ENCODE measurements around the gene ATF6. TPM values are rescaled to one million over a fixed set of nuclear protein-coding genes. Genes with fewer than 3 reads are reported as not detected.

The ATF6 gene
- total RNA-seq, 1 donor from 2014 or later, result 38.2 TPM

- Mint-ChIP-seq H3K27ac (ENCODE audit: unreplicated experiment) (no peak overlapping the region), H3K4me3 (ENCODE audit: unreplicated experiment) (no peak overlapping the region), H3K36me3 (ENCODE audit: low read depth, unreplicated experiment) (no peaks in the 10 kb centered on the region), H3K4me1 (ENCODE audit: unreplicated experiment) (no peaks in the 10 kb centered on the region), H3K27me3 (ENCODE audit: unreplicated experiment) (no peaks in the 10 kb centered on the region), H3K9me3 (ENCODE audit: unreplicated experiment) (no peaks in the 10 kb centered on the region)
- no peak for DNase-seq (ENCODE audit: low spot score)
- no peak for TF ChIP-seq CTCF (IDR thresholded peaks at IDR 0.05; ENCODE audit: unreplicated experiment)
These were observed 113.1 kb downstream of the ATF6 start for GRCh38 chr1:161879261-161879660.

DNA sequence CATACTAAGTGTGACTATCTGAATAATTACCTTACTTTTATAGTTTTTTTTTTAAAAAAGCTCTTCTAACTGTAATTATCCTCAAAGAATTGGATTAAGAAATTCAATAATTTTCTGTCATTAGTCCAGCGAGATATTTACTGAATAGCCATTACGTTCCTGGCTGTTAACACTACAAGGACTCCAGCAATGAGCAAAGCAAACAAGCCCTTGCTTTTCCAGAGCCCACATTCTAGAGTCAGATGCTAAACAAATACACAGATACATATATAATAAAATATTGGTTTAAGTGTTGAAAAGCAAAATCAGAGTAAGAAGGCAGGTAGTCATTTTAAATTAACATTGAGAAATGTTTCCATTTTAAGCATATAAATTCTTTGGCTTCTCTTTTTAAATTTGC, 118.4 kb downstream of the ATF6 start:
- Mint-ChIP-seq H3K27ac (ENCODE audit: unreplicated experiment) (no peak overlapping the region), H3K4me3 (ENCODE audit: unreplicated experiment) (no peak overlapping the region), H3K4me1 (ENCODE audit: unreplicated experiment) (peaks cover 5% of the 10 kb centered on the region), H3K36me3 (ENCODE audit: low read depth, unreplicated experiment) (peaks cover 6% of the 10 kb centered on the region), H3K9me3 (ENCODE audit: unreplicated experiment) (no peaks in the 10 kb centered on the region), H3K27me3 (ENCODE audit: unreplicated experiment) (no peaks in the 10 kb centered on the region)
- no peak for TF ChIP-seq CTCF (IDR thresholded peaks at IDR 0.05; ENCODE audit: unreplicated experiment)
- no peak for DNase-seq (ENCODE audit: low spot score)

GRCh38 chr1:161885003-161885402, 118.9 kb downstream of the ATF6 start:
- Mint-ChIP-seq H3K9me3 (ENCODE audit: unreplicated experiment) (no peaks in the 10 kb centered on the region), H3K27ac (ENCODE audit: unreplicated experiment) (no peak overlapping the region), H3K36me3 (ENCODE audit: low read depth, unreplicated experiment) (peaks cover 9% of the 10 kb centered on the region), H3K4me1 (ENCODE audit: unreplicated experiment) (peaks cover 5% of the 10 kb centered on the region), H3K27me3 (ENCODE audit: unreplicated experiment) (no peaks in the 10 kb centered on the region), H3K4me3 (ENCODE audit: unreplicated experiment) (no peak overlapping the region)
- no peak for DNase-seq (ENCODE audit: low spot score)
- TF ChIP-seq CTCF (IDR thresholded peaks at IDR 0.05; ENCODE audit: unreplicated experiment), result no peak

GRCh38 chr1:161885759-161886158, 119.6 kb downstream of the ATF6 start:
- Mint-ChIP-seq H3K36me3 (ENCODE audit: low read depth, unreplicated experiment) (peaks cover 11% of the 10 kb centered on the region), H3K27ac (ENCODE audit: unreplicated experiment) (no peak overlapping the region), H3K9me3 (ENCODE audit: unreplicated experiment) (no peaks in the 10 kb centered on the region), H3K4me1 (ENCODE audit: unreplicated experiment) (peaks cover 5% of the 10 kb centered on the region), H3K27me3 (ENCODE audit: unreplicated experiment) (no peaks in the 10 kb centered on the region), H3K4me3 (ENCODE audit: unreplicated experiment) (no peak overlapping the region)
- no peak for DNase-seq (ENCODE audit: low spot score)
- no peak for TF ChIP-seq CTCF (IDR thresholded peaks at IDR 0.05; ENCODE audit: unreplicated experiment)

DNA sequence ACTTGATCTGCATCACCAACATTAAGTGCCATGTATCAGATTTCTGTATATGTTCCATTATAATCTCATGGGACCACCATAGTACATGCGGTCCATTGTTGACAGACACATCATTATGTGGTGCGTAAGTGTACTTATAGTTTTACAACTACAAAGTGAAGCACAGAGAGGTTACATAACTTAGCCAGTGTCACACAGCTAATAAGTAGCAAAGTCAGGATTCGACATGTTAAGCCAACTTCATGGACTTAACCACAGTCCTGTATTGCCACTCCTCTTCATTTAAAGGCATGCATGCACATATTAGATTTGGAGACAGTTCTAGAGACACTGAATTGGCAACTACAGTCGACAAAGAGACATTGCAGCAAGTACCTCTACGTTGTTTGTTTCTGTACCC, 120.5 kb downstream of the ATF6 start:
- no peak overlapping the region for H3K27ac Mint-ChIP-seq (ENCODE audit: unreplicated experiment)
- no peak overlapping the region for H3K4me3 Mint-ChIP-seq (ENCODE audit: unreplicated experiment)
- H3K9me3 Mint-ChIP-seq (ENCODE audit: unreplicated experiment), result no peaks in the 10 kb centered on the region
- H3K27me3 Mint-ChIP-seq (ENCODE audit: unreplicated experiment), result no peaks in the 10 kb centered on the region
- peaks cover 5% of the 10 kb centered on the region for H3K4me1 Mint-ChIP-seq (ENCODE audit: unreplicated experiment)
- no peak for TF ChIP-seq CTCF (IDR thresholded peaks at IDR 0.05; ENCODE audit: unreplicated experiment)
- peaks cover 11% of the 10 kb centered on the region for H3K36me3 Mint-ChIP-seq (ENCODE audit: low read depth, unreplicated experiment)
- no peak for DNase-seq (ENCODE audit: low spot score)
